Suppressor macrophage treated with lipopolysaccharide for 4 hours (primary cell): ENCODE data around the gene HELQ.
"Not testable (repeated sequence)": the region's sequence is repeated elsewhere in the genome, so short reads cannot be mapped to it uniquely, and the experiment has no call there.

Source experiments
- DNase-seq: peaks from one replicate; pipeline ENCODE4 v3.0.0-alpha.2; 2020

Gene HELQ

DNA sequence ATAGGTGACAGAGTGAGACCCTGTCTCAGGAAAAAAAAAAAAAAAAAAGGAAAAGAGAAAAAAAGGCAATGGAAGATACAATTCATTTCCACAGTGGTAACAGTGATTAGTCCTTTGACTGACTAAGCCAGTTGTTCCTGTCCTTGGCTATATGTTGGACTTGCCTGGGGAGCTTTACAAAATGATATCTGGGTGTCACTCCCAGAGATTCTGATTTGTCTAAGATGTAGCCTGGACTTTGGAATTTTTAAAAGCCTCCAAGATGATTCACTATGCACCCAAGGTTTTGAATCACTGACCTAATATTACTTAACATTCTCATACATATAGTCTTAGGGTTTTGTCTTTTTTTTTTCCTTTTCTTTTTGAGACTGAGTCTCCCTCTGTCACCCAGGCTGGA lies 16.9 kb downstream of the HELQ start:
- no peak for DNase-seq

DNA sequence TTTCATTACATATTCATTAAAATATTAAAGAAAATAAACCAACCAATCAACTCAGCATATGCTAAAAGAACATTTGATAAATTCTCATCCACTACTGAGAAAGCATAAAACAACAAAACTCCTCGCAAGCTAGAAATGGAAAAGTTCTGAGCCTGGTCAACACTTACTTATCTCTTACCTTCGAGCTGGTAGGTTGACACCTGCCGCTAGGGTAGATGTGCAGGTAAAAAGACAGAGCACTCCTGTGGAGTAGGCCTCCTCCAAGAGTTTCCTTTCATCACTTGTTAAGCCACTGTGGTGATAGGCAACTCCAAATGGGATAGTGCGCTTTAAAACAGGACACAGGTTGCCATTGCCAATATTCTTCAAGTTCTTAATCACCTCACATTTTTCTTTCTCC lies 18.9 kb downstream of the HELQ start:
- DNase-seq: no peak

DNA sequence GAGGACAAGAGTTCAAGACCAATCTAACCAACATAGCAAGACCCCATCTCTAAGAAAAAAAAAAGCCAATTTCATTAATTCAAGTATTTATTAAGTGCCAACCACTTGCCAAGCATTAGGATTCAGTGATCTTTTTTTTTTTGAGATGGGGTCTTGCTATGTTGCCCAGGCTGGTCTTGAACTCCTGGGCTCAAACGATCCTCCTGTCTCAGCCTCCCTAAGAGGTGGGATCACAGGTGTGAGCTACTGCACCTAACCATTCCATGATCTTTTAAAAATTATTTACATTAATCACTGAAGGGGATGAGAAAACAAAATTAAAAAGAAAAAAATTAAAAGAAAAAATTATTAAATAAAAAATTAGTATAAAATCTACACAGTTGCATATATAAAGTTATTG lies 24.4 kb downstream of the HELQ start:
- no peak for DNase-seq

DNA sequence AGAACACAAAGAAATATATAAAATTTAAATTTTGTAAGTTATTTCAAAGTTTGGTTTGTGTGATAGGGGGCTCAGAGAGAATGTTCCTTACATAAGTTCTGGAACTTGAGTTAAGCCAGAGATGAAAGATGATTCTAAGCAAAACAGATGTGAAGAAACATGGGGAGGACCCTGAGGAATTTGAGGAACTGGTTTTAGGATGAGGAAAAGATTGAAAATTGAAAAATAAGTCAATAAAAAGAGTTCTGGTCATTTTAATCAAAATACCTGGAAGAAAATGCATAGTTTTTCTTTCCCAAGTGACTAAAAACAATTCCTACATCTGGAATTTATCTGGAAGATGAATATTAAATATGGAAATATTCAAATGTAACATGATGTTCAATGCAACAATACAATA lies 37.4 kb downstream of the HELQ start:
- DNase-seq: no peak

DNA sequence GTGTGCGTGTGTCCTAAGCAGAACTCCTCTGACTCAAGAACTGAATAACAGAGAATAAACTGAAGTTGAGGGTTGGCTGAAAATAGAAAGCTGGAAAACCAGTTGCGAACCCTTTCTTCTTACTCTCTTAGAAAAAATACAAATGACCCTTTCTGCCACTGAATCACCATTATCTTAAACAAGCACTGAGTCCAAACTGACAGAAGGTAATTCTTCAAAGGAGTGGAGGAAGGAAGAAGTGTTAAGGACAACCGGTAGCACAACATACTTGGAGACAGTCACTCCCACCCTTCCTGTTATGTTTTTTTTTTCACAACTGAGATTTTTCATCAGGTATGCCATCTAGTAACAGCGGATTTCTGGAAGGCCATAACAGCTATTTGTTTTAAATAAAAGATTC lies 38.1 kb downstream of the HELQ start:
- no peak for DNase-seq

DNA sequence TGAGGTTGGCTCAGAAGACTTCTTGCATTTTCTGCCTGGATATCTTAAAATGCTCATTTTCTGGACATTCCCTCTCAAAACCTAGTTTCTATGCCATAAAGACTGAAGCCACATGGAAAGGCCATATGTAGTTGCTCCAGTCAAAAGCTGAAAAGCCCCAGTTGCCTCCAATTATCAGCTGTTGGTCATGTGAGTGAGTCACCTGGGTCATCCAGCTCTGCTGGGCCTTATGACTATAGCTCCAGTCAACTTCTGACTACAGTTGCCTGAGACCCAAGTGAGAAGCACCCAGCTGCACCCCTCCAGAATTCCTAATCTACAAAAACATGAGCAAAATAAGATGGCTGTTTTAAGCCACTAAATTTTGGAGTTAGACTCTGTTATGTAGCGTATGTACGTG lies 41.9 kb downstream of the HELQ start:
- peak; percentile 3 for DNase-seq

DNA sequence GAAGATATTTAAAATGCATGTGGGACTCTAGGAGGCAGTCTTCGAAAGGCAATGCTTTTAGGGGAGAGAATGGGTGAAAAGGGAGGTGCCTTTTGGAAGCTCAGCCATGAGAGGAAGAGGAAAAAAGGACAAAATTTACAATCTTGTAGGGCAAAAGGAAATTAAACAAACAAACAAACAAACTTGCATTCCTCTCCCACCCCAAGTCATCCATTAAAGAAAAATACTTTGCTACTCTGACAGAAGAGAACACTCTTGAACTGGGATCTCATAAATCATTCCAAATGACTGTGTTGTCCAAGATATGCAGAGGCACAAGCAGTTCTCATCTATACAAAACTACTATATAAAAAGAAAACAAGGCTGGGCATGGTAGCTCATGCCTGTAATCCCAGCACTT lies 46.7 kb downstream of the HELQ start:
- no peak for DNase-seq

DNA sequence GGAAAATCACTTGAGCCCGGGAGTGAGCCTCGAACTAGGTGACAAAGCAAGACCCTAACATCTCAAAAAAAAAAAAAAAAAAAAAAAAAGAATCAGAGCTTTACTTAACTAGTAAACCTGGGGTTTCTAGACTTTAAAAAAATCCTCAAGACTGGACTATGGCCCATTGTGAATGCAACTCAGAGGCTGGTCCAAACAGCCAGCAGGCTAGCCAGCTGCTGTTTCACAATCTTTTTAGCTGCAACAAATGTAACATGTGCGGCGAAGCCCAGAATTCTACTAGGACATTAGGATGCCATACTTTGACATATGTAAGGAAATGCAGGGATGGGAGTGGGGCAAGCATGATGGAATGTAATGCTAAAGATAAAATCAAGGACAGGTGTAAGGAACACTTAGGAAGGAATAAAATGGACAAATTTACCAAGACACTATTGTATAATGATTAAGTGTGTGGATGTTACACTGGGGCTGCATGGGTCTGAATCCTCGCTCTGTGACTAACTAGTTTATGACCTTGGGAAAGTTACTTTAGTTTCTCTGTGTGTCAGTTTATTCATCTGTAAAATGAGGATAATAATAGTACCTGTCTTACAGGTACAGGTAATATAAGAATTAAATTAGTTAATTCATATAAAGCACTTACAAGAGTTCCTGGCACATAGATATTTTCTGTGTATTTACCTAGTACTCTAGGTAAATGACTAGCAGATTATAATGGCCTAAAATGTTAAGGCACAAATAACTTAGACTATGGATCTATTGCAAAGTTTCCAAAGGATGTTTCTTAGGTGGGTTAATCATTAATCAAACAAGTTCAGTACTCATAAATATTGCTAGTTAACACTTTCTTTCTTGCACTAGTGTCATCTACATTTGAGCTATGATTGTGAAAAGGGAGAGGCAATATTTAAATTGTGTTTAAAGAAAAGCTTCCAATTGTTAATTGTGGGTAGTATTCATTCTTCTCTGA lies 49.5 kb downstream of the HELQ start:
- DNase-seq: no peak

DNA sequence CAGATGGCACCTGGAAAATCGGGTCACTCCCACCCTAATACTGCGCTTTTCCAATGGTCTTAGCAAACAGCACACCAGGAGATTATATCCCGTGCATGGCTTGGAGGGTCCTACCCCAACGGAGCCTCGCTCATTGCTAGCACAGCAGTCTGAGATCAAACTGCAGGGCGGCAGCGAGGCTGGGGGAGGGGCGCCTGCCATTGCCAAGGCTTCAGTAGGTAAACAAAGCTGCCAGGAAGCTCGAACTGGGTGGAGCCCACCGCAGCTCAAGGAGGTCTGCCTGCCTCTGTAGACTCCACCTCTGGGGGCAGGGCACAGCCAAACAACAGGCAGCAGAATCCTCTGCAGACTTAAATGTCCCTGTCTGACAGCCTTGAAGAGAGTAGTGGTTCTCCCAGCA lies 57.5 kb downstream of the HELQ start:
- DNase-seq: not testable (repeated sequence)

DNA sequence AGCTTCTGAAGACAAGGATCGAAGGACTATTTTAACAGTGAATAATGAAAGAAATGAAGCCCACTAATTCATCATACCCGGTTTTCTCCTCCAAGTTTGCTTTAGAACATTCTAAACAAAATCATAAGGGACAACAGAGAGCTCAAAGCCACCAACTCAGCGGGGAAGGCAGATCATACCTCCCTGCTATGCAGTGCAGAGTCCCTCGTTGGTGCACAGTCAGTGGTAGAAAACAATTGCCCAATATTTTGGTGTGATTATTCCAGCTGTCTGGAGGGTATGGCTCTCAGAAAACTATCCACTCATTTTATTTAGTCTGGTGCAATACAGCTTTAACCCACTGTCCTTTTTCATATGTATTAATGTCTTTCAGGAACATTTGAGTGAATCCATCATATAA lies 61.7 kb downstream of the HELQ start:
- DNase-seq: no peak

DNA sequence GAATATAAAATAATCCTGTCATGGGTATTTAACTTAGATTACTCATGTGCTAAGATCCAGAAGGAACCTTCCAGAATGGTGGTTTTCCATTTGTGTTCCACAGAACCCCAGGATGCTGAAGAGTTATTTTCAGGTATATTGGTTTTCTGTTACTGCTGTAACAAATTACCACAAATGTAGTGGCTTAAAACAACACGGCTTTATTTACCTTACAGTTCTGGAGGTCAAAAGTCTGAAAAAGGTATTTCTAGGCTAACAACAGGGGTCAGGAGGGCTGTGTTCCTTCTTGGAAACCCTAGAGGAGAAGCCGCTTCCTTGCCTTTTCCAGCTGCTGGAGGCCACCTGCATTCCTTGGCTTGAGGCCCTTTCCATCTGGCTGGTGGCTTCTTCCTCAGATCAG lies 63.1 kb downstream of the HELQ start:
- no peak for DNase-seq

DNA sequence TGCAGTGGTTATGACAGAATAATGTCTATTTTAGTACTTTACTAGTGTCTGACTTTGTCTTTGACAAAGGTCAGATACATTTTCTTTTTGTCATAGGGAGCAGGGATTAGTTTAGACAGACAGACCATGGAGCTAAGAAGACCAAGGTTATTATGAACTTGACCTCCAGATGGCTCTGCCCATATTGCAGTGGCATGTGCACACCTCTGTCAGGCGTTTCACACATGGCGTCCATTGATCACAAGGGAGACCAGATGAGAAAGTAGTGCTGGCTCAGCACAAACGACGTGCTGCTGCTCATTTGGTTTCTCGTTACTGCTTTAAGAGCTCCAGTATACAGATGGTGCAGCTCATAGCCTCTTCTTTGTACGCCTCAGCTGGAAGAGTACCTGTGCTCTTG lies 64.7 kb downstream of the HELQ start:
- no peak for DNase-seq

DNA sequence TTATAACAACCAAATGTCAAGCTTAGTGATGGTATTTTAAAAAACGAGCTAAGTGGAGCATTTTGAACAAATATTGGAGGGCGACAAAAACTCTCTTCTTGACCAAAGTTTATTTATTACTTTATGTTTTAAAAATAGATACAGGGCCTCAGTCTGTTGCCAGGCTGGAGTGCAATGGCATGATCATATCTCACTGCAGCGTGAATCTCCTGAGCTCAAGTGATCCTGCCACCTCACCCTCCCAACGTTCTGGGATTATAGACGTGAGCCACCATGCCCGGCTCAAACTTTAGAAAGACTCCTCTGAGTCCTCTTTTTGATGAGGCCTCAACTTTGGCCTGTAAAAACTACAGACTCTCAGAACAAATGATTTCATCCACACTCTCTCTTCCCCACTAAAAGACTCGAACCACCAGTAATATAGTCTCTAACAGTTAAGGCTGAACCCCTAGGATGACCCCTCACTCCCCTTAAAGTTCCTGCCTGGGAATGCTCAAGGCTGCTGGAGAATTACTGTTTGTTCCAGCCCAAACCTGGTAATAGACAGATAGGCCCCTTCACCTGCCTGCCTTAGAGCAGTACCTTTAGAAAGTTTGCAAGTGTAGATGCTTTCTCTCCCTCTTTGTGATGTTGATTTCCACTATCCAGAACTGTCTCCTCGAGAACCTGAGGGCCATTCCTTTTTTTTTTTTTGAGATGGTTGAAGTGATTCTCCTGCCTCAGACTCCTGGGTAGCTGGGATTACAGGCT lies 65.7 kb downstream of the HELQ start:
- DNase-seq: no peak

DNA sequence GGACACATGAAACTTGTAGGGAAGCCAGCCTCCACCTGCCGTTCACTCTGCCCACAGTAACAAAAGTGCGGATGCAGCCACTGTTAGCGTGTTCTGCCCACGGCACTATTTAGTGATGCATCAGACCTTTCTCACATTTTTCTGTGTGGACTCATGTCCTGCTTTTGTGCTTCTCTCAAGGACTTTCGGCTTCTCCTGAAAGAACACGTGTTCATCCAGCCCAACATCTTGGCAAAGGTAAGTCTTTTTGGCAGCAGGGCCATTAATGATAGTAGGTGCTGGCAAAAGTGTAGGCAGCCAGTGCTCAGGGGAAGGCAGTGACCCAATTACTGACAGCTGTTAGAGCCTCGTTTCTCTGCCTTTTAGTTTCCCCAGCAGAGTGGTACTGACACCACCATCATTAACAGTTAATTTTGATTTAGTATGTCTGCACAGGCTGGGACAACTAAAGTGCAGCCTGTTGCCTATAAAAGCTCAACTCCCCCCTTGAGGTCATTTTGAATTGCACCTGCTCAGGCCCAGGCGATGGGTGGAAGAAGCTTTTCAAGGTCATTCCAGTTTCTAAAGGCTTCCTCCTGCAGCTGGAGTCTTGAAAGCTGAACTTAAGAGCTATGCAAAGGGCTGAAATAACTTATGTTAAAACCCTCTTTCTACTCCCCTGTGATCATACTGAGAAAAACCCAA lies 66.4 kb downstream of the HELQ start:
- no peak for DNase-seq

DNA sequence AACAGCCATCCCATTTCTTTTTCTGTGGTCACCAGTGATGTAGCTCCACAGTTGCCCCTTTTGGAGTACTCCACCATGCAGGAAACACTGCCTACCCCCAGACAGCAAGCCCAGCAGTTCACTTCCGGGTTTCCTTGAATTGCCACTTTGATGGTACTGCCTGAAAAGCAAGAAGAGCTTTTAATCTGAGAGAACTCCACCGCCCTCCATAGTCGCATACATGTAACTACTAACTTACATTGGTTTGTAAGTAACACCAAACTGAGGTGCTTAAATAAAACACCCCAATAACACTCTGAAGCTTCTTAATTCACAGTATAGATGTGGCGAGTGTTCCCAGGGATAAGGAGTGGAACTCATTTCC lies 67.3 kb downstream of the HELQ start:
- peak; percentile 15 for DNase-seq

DNA sequence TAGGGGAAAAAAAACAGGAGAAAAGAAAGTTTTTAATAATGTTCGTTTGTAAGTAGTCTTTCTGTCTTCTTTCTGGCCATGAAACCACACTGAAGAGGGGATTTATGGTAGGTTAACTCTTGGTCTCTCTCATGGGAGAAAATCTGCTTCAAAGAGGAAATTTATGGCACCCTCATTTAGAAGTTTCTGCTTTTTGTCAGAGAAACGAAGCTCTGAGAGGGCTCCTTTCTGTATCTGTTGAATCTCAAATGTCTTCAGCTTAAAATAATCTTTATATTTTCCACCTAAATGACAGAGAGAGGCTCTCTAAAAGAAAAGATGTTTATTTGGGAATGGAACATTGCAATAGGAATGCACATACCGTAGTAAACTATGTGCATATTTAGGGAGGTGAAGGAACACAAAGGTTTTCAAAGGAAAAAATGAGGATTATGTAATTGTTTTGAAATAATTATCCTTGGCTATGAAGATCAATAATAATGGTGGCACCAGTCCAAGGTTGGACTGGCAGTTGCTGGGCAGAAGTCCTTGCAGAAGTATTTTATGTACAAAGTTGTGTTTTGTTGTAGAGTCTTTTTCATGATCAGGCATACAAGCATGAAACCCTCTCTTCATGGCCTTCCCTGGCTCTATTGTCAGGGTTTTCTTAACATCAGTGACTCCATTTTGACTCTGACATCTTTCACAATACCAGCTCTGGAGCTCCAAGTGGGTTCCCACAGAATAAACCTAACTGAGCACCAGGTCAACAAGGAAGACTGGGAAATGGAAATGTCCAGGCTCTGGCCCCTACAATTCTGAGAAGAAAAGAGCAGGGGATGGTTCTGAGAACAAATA lies 67.9 kb downstream of the HELQ start:
- no peak for DNase-seq

DNA sequence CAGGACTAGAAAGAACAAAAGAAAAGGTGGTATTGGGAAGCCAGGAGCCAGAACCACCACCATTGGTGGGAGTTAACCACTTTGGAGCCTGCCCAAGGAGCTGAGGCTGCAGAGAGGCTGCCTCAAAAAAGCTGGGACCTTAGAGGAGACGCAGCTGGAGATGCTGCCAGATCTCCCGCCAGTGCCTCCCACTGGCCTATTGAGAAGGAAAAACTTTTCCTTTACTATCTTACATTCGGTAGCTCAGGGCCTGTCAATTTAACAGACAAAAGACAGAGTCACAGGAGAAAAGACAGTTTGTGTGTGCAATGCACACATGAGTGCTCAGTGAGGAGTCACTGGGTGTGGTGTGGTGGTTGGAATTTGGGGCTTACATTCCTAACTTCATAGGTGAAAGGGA lies 68.6 kb downstream of the HELQ start:
- no peak for DNase-seq

DNA sequence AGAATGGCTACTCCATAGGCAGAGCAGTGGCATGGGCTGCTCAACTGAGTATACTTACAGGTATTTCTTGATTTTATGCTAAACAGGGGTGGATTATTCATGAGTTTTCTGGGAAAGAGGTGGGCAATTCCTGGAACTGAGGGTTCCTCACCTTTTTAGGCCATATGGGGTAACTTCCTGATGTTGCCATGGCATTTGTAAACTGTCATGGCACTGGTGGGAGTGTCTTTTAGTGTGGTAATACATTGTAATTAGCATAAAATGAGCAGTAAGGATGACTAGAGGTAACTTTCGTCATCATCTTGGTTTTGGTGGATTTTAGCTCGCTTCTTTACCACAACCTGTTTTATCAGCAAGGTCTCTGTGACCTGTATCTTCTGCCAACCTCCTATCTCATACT lies 72.8 kb downstream of the HELQ start:
- DNase-seq: no peak

DNA sequence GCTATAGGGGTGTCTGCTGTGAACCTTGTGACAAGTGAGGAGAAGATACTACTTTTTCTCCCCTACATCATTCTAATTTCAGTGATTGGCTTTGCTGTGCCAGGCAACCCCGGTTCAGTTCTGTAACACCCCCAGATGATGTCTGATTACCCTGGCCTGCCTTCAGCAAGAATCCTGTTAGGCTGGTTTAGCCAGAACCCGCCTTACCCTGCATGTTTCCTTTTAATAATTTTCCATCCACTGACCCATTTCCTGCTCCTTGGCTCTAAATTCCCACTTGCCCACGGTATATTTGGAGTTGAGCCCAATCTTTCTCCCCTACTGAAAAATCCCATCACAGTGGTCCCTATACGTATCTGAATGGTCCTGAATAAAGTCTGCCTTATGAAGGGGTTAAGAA lies 74.5 kb downstream of the HELQ start:
- DNase-seq: no peak

DNA sequence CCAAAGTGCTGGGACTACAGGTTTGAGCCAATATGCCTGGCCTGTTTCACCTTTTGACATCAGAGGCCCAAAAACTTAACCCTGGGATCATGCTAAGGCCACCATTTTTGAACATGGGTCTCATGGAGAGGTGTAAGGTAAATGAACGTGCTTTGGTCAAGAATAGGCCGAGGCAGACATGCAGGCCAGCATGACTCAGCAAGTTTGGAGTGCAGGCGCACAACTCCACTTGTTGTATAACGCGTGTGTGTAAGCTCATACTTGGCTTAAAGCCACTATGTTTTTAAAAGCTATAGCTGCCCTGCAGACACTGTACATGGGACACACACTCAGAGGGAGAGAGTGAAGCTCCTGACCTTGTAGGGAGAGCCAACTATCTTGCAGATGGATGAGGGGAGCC lies 77.2 kb downstream of the HELQ start:
- DNase-seq: no peak

DNA sequence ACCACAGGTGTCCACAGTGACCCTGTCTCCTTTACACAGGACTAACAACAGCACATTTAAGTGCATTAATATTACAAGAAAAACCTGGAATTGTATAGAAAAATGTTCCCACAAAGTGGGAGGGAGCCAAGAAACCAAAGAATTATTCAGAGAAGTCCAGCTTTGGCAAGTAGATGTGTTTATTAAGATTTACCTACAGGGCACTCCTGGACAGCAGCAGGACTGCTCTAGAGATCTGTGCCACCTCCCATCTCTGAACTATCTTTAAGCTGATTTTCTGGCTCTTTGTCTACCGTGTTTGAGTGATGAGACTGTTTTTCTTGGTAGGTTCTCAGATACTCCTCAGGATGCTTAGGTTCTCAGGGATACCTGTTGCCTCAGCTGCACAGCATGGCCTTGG lies 82.7 kb downstream of the HELQ start:
- no peak for DNase-seq

DNA sequence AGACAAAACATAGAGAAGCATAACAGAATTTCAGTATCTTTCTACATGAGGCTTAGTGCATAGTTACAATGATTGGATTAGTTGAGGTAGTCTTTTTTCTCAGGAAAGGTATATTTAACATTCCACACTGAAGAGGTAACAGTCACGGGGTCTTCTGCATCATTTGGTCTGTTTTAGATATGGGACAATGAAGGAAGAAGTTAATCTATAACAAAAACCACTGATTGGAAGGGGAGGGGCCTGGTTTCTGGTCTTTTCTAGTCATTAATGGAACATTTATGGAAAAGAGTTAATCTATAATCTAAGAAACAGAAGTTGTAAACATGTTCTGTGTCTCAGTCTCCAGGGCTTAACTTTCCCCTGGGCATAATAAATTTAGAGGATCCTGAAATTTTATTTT lies 83.7 kb downstream of the HELQ start:
- DNase-seq: no peak

DNA sequence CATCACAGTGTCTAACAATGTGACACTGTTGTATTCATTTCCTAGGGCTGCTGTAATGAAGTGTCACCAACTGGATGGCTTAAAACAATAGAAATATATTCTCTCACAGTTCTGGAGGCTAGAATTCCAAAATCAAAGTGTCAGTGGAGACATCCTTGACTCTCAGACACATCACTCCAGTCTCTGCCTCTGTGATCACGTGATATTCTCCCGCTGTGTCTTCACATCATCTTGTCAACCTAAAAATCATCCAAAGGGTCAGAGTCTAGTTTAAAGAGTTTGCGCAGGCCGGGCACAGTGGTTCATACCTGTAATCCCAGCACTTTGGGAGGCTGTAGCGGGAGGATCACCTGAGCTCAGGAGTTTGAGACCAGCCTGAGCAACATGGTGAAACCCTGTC lies 84.4 kb downstream of the HELQ start:
- DNase-seq: no peak
